CD4-positive, alpha-beta T cell (primary cell): ENCODE data around the gene SMOC2. TPM values are rescaled to one million over a fixed set of nuclear protein-coding genes. Genes with fewer than 3 reads are reported as not detected.

ENCODE experiments used
- ATAC-seq: fragments of 200-7000 bp; cut with Tn5 transposase; one replicate; pipeline ENCODE4 v1.10.0; 2022; ENCODE audit warnings: mild to moderate bottlenecking; ENCODE audit not compliant: poor library complexity
- CTCF ChIA-PET: fragments of 350-600 bp; sonication (Branson Sonifier 250); formaldehyde crosslinking; loops from one replicate; lab custom pipeline; 2021; ENCODE audit warnings: antibody characterized with exemption, inconsistent platforms; lab: Charles Lee
- POLR2A ChIA-PET: fragments of 350-600 bp; sonication (Branson Sonifier 250); formaldehyde crosslinking; loops from one replicate; lab custom pipeline; 2021; ENCODE audit warnings: antibody characterized with exemption, inconsistent platforms; lab: Charles Lee
- DNase-seq, 14 experiments: peaks; one replicate each; pipeline ENCODE4 v3.0.0-alpha.2; 2013 to 2020; ENCODE audit warnings: mixed read lengths in 2 of 14
- H3K27ac ChIP-seq, 2 donors: one replicate each; pipeline versions ENCODE4 v1.5.1 to v1.7.0; 2013; ENCODE audit warnings: low read length in 2 of 2, low read depth in 1 of 2, mild to moderate bottlenecking in 1 of 2
- H3K27me3 ChIP-seq, 2 experiments: 1 replicate in 1 of 2; 2 replicates in 1 of 2; pipeline versions ENCODE4 v1.6.1 to v1.7.0; 2013; ENCODE audit warnings: low read length in 2 of 2, control low read depth in 1 of 2, mild to moderate bottlenecking in 1 of 2, moderate library complexity in 1 of 2; ENCODE audit not compliant: insufficient read depth in 2 of 2, control insufficient read depth in 1 of 2
- H3K36me3 ChIP-seq: one replicate; pipeline ENCODE4 v1.6.1; 2013; ENCODE audit warnings: low read length, control low read depth; ENCODE audit not compliant: insufficient read depth
- H3K4me1 ChIP-seq: one replicate; pipeline ENCODE4 v1.6.1; 2013; ENCODE audit warnings: low read length, control low read depth; ENCODE audit not compliant: insufficient read depth
- H3K4me3 ChIP-seq: one replicate; pipeline ENCODE4 v1.5.1; 2013; ENCODE audit warnings: mild to moderate bottlenecking, low read length, moderate library complexity
- H3K9me3 ChIP-seq, 2 experiments: 1 replicate in 1 of 2; 2 replicates in 1 of 2; pipeline versions ENCODE4 v1.6.1 to v1.7.0; 2013; ENCODE audit warnings: low read length in 2 of 2, mild to moderate bottlenecking in 2 of 2, control low read depth in 1 of 2, moderate library complexity in 1 of 2; ENCODE audit not compliant: control insufficient read depth in 1 of 2, insufficient read depth in 1 of 2
- H3K27ac Mint-ChIP-seq: one replicate; pipeline ENCODE4 v1.8.0; 2020; ENCODE audit warnings: mixed read lengths
- H3K27me3 Mint-ChIP-seq: one replicate; pipeline ENCODE4 v1.8.0; 2021; ENCODE audit warnings: mixed read lengths
- H3K36me3 Mint-ChIP-seq: one replicate; pipeline ENCODE4 v1.8.0; 2021; ENCODE audit warnings: low read depth, mixed read lengths
- H3K4me1 Mint-ChIP-seq: one replicate; pipeline ENCODE4 v1.8.0; 2021; ENCODE audit warnings: low read depth, mixed read lengths
- H3K4me3 Mint-ChIP-seq: one replicate; pipeline ENCODE4 v1.8.0; 2020; ENCODE audit warnings: mild to moderate bottlenecking, mixed read lengths
- H3K9me3 Mint-ChIP-seq: one replicate; pipeline ENCODE4 v1.8.0; 2020; ENCODE audit warnings: mixed read lengths
- intact Hi-C, 2 experiments: fragments of 100-400 bp; cut with DNase I in 1 of 2; cut with micrococcal nuclease in 1 of 2; formaldehyde crosslinking; loops; one replicate each; pipeline versions ENCODE4 v1.15.1 to v1.9.0; 2023 to 2025; cut with DNase I, micrococcal nuclease
- total RNA-seq, 174 experiments: library from RNA in 2 of 174; stranded (reverse) in 2 of 174; gene quantifications; one replicate each; pipeline ENCODE4 v1.2.3 and lab custom pipeline; 2021 to 2026
- TF ChIP-seq, protein P1 (sequence below): fragments of 200-600 bp; IDR thresholded peaks from one replicate; pipeline ENCODE4 v1.8.0; 2022; ENCODE audit warnings: antibody characterized with exemption, mild to moderate bottlenecking

Gene SMOC2
- total RNA-seq, 2 experiments from 2014 or later: not detected

DNA sequence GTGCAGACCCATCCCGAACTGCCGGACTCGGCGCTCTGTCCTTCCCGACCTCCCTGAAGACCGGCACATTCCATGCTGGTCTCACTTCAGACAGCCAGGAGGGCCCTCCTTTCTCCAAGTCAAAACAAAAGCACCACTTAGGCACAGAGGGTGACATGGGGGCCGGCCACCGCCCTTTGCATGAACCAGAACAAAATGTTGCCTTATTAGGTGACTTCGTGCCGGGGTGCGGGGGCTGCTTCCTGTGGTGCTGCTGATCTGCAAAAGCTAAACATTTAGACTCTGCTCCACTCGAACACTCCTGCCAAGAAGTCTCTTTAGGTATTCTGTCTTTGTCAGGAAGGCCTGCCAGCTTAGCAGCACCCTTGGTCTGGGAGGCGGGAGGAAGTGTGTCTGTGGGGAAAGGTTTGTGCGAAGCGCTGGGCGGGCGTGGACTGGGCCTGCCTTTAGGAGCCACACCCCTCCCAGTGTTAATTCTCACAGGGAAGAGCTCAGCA is 133.8 kb downstream of the SMOC2 start:
- H3K27ac Mint-ChIP-seq: no peak overlapping the region
- POLR2A ChIA-PET: no interaction called here
- no peaks in the 10 kb centered on the region for H3K4me1 Mint-ChIP-seq

DNA sequence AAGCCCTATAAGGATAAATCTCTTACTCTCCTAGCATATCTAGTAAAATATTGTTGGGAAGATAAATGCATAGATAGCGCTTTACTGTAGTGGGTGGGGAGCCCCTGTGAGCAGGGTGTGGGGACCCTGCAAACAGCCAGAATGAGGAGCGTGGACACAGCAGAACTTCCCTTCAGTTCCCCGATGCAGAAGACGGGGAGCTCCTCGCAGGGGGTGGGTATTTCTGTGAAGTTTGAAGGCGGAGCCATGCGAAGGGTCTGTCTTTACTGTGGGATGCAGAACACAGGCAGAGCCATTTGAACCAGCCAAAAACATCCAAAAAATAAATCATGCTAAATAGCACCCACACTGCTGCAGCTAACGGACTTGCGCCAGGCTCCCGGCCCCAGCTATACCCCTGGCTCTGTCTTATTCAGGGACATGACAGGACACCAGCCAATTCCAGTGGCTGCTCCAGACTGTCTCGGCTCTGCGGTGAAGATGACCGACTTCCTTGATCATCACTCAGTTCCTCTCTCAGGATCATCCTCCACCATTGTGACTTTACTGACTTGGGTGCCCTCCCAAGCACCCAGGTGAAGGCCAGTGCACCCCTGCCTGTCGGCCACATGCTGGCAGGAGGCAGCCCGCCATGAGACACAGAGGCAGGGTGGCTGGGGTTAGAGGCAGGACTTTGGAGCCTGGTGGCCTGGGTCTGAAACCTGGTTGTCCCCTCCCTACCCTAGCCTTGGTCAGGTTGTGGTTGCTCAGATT is 134.5 kb downstream of the SMOC2 start:
- no peaks in the 10 kb centered on the region for H3K27me3 ChIP-seq
- TF ChIP-seq, protein P1, sequence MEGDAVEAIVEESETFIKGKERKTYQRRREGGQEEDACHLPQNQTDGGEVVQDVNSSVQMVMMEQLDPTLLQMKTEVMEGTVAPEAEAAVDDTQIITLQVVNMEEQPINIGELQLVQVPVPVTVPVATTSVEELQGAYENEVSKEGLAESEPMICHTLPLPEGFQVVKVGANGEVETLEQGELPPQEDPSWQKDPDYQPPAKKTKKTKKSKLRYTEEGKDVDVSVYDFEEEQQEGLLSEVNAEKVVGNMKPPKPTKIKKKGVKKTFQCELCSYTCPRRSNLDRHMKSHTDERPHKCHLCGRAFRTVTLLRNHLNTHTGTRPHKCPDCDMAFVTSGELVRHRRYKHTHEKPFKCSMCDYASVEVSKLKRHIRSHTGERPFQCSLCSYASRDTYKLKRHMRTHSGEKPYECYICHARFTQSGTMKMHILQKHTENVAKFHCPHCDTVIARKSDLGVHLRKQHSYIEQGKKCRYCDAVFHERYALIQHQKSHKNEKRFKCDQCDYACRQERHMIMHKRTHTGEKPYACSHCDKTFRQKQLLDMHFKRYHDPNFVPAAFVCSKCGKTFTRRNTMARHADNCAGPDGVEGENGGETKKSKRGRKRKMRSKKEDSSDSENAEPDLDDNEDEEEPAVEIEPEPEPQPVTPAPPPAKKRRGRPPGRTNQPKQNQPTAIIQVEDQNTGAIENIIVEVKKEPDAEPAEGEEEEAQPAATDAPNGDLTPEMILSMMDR: no peak
- no peak overlapping the region for H3K27ac Mint-ChIP-seq
- H3K36me3 ChIP-seq: no peaks in the 10 kb centered on the region
- H3K4me1 ChIP-seq: no peaks in the 10 kb centered on the region
- DNase-seq (no peak), ATAC-seq (no peak)
- no peak overlapping the region for H3K27ac ChIP-seq
- CTCF ChIA-PET: no interaction called here
- POLR2A ChIA-PET: no interaction called here
- intact Hi-C loops: no loop called here
- H3K27me3 Mint-ChIP-seq: peaks cover 3% of the 10 kb centered on the region
- no peaks in the 10 kb centered on the region for H3K36me3 Mint-ChIP-seq
- H3K9me3 Mint-ChIP-seq: no peaks in the 10 kb centered on the region
- no peak overlapping the region for H3K4me3 ChIP-seq
- no peak overlapping the region for H3K4me3 Mint-ChIP-seq
- H3K4me1 Mint-ChIP-seq: no peaks in the 10 kb centered on the region
- peaks cover 0 to 10% of the 10 kb centered on the region in 2 experiments for H3K9me3 ChIP-seq

More for the DNA sequence above, 133.8 kb downstream of the SMOC2 start:
- TF ChIP-seq, protein P1: no peak
- Histone ChIP-seq H3K36me3 (no peaks in the 10 kb centered on the region), H3K4me3 (no peak overlapping the region), H3K27ac (no peak overlapping the region), H3K27me3 (no peaks in the 10 kb centered on the region), H3K4me1 (no peaks in the 10 kb centered on the region), H3K9me3 (peaks cover 0 to 10% of the 10 kb centered on the region in 2 experiments)
- CTCF ChIA-PET: no interaction called here
- Mint-ChIP-seq H3K9me3 (no peaks in the 10 kb centered on the region), H3K27me3 (peaks cover 4% of the 10 kb centered on the region), H3K4me3 (no peak overlapping the region), H3K36me3 (no peaks in the 10 kb centered on the region)
- intact Hi-C loops: no loop called here
- DNase-seq (no peak), ATAC-seq (no peak)

DNA sequence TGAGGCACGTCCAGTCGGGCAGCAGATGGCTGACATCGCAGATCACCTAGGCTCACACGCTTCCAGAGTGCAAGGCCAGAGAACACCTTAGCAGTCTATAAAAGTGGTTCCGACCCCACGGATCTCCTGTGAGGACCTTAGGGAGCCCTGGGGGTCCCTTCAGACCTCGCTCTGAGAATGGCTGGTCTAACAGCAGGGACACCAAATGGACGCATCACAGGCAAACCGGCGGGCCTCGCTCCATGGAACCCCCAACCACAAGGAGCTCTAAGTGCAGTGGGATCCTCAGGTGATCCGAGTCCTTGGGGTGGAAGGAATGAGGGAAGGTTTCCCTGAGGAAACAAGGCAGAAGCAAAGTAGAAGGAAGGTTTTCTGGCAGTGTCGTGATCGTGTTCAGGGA is 135.4 kb downstream of the SMOC2 start:
- intact Hi-C loops: no loop called here
- no peaks in the 10 kb centered on the region for H3K9me3 Mint-ChIP-seq
- no peaks in the 10 kb centered on the region for H3K27me3 ChIP-seq

More for the DNA sequence above, 135.4 kb downstream of the SMOC2 start:
- Histone ChIP-seq H3K4me3 (no peak overlapping the region), H3K4me1 (no peaks in the 10 kb centered on the region), H3K27ac (no peak overlapping the region), H3K9me3 (peaks cover 0 to 10% of the 10 kb centered on the region in 2 experiments), H3K36me3 (no peaks in the 10 kb centered on the region)
- H3K4me3 Mint-ChIP-seq: no peak overlapping the region
- no peak overlapping the region for H3K27ac Mint-ChIP-seq
- H3K27me3 Mint-ChIP-seq: no peaks in the 10 kb centered on the region
- H3K36me3 Mint-ChIP-seq: no peaks in the 10 kb centered on the region
- ChIA-PET CTCF (no interaction called here), POLR2A (interaction anchor here (0.7 kb wide), 1 partner anchor 976 kb away, joined by 3 read pairs; no protein-coding TSS in a partner anchor)
- ATAC-seq (no peak), DNase-seq (no peak)
- TF ChIP-seq, protein P1: no peak
- no peaks in the 10 kb centered on the region for H3K4me1 Mint-ChIP-seq
